GM21737 (cell line): ENCODE measurements around the gene CBR3.
"Not testable (repeated sequence)": the region's sequence is repeated elsewhere in the genome, so short reads cannot be mapped to it uniquely, and the experiment has no call there.

Source experiments
- ATAC-seq: cut with Tn5 transposase; IDR thresholded peaks from one replicate; pipeline ENCODE4 v1.9.1; 2021; ENCODE audit warnings: mild to moderate bottlenecking, moderate library complexity; ENCODE audit not compliant: unreplicated experiment

Gene CBR3

DNA sequence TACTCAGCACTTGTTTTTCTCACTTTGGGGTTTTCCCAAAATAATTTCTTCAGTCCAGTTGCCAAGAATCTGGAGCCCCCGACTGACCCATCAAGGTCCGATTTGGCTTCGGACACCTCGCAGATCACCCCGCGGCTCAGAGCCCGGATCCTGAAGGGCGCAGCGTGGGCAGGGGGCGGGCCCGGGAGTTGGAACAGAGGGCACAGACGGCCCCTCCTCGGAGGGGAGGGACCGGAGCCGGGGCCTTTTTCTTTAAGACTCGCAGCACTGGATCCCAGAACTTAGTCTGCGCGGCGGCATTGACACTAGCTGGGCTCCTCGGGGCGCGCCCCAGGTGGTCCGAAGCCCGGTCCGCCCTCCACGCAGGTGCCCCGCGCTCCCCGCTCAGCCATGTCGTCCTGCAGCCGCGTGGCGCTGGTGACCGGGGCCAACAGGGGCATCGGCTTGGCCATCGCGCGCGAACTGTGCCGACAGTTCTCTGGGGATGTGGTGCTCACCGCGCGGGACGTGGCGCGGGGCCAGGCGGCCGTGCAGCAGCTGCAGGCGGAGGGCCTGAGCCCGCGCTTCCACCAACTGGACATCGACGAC lies at the start of gene CBR3:
Gene CBR3 (plus strand): TSS at position 277 of the 588 bp plus-strand sequence. CDS start 114 bp downstream, at position 391.
- no peak for ATAC-seq

DNA sequence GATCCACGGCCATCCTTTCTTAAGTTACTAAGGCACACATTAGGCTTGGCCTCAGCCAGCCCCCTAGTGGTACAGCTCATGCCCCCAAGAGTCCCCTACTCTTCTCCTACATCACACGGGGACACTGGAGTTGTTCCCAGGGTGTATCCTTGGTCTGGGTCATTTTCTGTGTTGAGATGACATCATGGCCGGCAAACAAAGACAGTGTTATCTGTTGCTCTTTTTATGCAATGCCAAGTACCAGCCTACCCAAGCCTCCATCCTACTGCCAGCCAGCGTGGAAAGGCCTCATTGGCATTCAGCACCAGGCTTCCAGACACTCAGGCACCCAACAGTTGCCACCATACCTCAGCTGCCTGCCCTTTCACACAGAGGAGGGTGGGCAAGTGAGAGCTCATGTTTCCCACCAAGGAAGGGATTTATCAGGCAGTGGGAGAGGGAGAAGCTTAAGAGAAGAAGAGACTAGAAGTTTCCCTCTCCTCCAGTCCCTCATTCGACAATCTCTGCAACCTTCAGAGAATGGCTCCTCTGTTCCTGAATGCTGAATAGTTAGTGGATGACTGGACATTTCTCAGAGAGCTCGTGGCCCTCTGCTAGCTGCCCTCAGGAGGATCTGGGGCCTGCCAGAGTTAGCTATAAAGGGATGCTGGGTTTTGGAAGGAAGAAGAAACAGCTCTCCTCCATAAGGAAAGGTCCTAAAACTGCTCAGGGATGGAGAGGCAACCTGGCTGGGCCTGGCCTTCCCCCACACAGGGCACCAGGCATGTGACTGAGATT lies 47.3 kb upstream of the CBR3 start:
- ATAC-seq: no peak

GRCh38 chr21:36089946-36090345 lies 44.9 kb upstream of the CBR3 start:
- no peak for ATAC-seq

DNA sequence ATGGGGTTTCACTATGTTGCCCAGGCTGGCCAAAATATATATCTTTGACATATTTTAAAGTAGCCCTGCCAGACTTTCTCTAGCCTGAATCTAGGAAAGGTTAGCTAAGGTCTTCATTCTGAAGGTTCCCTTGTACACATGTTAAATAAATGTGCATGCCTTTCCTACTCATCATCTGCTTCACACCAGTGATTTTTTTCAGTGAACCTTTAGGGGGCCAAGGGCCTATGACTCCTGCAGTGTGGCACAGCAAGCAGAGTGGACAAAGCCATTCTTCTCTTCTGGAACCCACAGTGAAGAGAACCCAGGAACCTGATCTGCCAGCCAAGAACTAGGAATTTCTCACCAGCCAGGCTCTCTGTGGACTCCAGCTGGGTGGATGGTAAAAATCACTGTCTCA lies 42.2 kb upstream of the CBR3 start:
- ATAC-seq: no peak

DNA sequence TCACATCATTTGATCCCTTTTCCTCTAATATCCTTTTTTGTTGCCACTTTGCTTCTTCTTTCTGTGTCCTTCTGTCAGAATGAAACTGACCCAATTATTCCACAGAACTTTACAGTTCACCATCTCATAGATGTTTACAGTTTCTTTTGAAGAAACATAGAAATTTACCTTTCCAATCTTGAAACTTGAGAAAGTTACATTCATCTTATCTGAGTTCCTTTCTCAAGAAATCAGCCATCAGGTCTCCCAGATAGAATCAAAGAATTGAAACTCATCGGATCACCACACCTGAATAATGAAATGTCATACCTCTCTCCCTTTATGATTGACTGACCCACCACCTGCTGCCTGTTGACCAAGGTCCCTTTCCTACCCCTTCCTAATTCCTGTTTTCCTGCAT lies 41.4 kb upstream of the CBR3 start:
- no peak for ATAC-seq

- no peak for ATAC-seq
Measured at GRCh38 chr21:36096398-36097290, 38.2 kb upstream of the CBR3 start.

DNA sequence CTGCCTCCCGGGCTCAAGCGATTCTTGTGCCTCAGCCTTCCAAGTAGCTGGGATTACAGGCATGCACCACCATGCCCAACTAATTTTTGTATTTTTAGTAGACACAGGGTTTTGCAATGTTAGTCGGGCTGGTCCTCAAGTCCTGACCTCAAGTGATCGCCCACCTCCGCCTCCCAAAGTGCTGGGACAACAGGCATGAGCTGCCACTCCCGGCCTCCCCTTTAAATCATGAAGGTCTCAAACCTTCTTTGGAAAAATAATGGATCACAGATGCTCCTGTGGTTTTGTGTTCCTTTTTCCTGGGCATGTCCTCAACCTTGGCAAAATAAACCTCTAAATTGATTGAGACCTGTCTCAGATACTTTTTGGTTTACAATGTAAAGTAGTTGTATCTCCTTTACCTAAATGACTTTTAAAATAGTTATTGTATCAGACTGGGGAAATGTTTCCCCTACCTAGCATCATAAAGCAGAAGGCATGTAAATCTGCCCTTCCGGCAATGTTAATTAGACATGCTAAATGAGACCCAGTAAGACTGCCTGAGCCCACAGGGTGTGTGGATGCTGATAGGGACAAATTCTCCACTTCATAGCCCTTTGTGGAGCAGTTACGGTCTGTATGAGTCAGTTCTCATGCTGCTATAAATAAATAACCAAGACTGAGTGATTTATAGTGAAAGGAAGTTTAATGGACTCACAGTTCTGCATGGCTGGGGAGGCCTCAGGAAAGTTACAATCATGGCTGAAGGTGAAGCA lies 37.3 kb upstream of the CBR3 start:
- ATAC-seq: no peak

DNA sequence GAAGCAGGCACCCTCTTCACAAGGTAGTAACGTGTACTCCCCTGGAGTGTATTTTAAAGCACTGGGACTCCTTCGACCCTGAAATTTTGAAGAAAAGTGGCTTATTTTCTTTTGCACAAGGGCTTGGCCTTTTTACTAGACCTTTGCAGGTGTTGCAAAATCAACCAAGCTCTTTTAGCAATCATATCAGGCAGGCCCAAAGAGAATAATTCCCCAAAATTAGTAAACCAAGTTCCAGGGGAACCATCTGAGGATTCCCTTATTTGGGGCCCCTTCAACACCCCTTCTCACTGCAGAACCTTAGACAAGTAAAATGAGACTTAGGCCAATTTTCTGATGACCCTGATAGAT lies 36.7 kb upstream of the CBR3 start:
- ATAC-seq: no peak

- ATAC-seq: no peak
Measured at GRCh38 chr21:36099000-36099399, 35.9 kb upstream of the CBR3 start.

DNA sequence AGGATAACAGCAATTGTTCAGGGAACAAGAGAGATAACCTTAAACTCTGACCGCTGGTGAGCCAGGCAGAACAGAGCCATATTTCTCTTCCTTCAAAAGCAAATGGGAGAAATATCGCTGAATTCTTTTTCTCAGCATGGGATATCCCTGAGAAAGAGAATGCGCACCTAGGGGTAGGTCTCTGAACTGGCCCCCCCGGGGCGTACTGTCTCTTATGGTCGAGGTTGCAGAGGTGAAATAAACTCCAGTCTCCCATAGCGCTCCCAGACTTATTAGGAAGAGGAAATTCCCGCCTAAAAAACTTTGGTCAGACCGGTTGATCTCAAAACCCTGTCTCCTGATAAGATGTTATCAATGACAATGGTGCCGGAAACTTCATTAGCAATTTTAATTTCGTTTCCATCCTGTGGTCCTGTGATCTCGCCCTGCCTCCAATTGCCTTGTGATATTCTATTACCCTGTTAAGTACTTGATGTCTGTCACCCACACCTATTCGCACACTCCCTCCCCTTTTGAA lies 35.1 kb upstream of the CBR3 start:
- not testable (repeated sequence) for ATAC-seq

DNA sequence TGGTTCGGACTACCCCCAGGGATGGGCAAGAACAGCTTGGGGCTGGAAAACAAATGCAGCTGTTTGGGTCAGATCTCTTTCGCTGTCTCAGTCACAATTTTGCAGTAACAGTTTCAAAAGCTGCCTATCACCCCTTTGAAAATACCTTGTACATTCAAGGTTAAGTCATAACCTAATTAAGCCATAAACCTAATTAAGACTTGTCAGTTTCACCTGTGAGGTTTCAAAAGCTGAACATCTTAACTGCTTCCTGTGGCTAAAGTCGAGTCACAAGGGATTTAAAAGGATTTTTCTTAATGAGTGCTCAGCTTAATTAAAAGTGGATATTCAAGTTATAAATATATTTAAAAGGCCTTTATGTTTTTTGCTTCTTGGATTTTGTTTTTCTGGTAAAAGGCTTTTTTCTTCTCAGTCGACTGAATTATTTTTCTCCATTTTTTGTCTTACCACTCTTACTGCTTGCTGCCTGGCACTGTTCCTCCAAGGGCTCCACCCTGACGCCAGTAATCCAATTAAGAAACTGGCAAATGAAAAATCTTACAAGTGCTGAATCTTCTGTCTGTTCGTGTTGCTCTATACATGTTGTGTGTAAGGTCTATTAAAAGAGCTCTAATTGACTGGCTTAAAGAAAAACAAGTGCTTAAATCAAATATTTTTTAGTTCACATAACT lies 33.8 kb upstream of the CBR3 start:
- ATAC-seq: no peak

DNA sequence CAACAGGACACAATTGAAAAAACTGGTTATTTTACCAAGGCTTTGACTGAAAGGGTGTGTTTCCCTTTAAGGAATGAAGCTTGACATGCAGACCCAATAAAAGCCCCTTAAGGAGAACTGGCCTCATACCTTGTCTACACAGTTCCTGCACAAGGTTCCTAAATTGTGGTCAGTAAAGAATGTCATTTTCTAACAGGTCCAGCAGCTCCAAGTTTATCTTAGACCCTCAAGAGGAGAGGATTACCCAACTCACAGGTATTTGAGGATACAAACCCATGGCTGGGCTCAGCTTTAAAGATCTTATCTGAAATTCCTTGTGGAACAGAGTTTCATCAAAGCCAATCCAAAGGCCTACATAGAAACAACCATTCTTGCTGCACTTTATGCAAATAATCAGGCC lies 31.4 kb upstream of the CBR3 start:
- no peak for ATAC-seq

DNA sequence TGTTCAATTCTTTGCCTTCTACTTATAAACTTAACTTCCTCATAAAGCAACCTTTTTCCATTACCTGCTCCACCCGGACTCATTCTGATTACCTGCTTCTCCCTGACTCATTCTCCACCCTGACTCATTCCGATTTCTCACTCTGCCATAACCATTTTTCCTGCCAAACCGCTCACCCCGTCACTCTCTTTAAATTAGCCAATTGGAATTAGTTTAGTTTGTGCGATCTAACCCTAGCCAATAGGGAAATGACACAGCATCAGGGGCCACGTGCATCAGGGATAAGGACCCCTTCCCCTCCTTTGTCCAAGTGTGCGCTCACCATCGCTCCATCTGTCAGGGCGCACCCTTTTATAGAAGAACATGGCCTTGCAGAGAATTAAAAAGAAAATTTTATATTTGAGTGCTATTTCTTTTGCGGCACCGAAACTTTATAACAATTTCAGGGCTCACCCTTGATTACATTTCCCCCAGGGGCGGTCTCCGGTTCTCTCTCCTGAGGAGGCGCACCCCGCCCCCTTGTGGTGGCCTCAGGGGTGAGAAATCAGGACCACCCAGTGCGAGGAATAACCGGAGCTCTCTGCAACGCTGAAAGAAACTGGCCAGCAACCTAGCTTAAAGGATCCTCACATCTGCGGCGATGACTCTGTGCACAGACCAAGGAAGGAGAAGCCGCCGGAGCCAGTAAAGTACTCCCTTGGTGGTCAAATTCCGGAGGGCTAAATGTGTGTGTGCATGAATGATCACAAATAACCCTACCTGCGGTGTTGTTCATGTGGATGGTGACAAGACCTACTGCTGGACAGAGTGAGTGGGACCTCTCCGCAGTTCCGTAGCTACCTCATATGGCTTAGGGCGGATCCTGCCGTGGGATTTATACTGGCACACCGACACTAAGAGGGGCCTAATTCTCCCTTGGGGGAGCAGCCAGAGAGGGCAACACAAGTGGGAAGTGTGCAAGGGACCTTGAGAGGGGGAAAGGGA lies 30.3 kb upstream of the CBR3 start:
- no peak for ATAC-seq

DNA sequence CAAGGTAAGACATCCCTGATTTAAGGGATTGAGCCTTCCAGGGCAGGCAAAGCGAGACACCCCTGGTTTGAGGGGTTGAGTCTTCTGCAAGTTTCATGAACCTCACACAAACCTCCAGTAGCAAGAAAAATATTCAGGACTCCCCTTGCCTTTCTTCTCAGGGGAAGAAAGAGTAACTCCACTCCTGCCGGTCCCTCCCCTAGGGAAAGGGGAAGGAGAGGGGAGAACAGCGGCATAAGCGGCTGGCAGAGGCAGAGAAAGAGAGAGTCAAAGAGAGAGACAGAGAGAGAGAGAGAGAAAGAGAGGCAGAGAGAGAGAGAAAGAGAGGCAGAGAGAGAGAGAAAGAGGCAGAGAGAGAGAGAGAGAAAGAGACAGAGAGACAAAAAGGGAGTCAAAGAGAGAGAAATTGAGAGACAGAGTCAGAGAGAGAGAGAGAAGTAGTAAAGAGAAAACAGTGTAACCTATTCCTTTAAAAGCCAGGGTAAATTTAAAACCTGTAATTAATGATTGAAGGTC lies 29.5 kb upstream of the CBR3 start:
- no peak for ATAC-seq

GRCh38 chr21:36109868-36110267 lies 25.0 kb upstream of the CBR3 start:
- no peak for ATAC-seq

GRCh38 chr21:36111238-36111637 lies 23.6 kb upstream of the CBR3 start:
- no peak for ATAC-seq

DNA sequence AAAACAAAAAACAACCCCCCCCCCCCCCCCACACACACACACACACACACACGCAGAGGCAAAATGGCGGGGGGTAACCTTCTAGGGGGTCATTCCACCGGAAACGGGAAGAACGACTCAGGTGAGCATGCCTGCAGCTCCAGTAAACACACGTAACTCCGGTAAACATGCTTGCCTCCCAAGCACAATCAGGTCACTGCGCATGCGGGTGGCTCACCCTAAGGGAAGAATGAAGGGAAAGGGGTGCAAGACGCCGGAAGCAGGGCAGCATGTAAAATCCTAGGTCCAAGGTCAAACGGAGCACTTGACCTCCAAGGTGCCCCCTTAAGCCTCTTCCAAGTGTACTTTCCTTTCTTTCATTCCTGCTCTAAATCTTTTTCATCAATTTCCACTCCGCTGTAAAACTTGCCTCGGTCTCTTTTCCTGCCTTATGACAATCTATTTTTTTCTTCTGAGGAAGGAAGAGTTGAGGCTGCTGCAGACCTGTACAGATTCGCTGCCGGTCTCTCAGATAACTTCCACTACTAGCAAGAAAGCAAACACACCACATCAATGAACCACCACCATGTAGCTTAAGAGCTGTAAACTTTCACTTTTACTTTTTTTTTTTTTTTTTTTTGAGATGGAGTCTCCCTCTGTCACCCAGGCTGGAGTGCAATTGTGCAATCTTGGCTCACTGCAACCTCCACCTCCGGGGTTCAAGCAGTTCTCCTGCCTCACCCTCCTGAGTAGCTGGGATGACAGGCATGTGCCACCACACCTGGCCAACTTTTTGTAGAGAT lies 21.0 kb upstream of the CBR3 start:
- no peak for ATAC-seq

GRCh38 chr21:36115138-36115730 lies 19.6 kb upstream of the CBR3 start:
- no peak for ATAC-seq
